ENCODE measurements around the gene PPP4R1.
"Not testable (repeated sequence)": the region's sequence is repeated elsewhere in the genome, so short reads cannot be mapped to it uniquely, and the experiment has no call there.

The PPP4R1 gene, protein sequence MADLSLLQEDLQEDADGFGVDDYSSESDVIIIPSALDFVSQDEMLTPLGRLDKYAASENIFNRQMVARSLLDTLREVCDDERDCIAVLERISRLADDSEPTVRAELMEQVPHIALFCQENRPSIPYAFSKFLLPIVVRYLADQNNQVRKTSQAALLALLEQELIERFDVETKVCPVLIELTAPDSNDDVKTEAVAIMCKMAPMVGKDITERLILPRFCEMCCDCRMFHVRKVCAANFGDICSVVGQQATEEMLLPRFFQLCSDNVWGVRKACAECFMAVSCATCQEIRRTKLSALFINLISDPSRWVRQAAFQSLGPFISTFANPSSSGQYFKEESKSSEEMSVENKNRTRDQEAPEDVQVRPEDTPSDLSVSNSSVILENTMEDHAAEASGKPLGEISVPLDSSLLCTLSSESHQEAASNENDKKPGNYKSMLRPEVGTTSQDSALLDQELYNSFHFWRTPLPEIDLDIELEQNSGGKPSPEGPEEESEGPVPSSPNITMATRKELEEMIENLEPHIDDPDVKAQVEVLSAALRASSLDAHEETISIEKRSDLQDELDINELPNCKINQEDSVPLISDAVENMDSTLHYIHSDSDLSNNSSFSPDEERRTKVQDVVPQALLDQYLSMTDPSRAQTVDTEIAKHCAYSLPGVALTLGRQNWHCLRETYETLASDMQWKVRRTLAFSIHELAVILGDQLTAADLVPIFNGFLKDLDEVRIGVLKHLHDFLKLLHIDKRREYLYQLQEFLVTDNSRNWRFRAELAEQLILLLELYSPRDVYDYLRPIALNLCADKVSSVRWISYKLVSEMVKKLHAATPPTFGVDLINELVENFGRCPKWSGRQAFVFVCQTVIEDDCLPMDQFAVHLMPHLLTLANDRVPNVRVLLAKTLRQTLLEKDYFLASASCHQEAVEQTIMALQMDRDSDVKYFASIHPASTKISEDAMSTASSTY

DNA sequence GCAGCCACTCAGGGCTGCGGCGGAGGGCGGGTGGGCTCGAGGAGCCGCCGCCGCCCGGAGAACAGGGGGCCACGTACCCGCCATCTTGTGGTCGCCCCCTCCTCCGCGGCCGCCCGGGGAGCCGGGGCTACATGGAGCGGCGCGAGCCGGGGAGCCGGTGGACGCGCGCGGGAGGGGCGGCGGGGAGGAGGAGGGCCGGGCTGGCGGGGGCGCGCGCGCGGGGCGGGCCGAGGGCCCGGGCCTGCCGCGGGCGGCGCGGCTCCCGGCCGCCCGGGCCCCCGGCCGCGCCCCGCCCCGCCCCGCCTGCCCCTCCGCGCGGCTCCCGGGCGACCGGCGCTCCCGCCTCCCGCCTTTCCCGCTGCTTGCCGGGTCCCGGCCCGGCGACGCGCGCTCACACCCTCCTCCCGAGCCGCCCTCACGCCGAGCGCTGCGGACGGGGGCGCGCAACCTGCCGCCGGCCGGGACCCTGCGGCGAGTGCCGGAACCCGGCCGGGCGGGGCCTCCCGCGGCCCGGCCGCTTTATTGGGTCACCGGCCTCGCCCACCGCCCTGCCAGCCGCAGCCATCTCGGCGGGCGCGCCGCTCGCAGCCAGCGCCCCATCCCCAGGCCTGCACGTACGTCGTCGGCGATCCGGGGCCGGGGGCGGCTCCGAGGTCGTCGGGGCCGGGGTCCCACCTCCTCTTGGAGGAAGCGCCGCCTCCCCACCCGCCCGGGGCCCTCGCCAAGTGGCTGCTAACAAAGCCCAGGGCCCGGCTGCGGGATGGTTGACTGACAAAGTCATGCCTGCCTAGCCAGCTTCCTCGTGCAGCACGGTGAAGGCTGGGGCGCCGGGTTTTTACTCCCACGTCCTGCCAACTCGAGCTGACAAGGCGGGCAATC, at the start of gene PPP4R1:
Gene PPP4R1 (minus strand): TSS at position 159 of the 879 bp plus-strand sequence. CDS start 75 bp downstream, at position 84.
- DNase-seq (peak; percentile 75), ATAC-seq (peak; percentile 76)

DNA sequence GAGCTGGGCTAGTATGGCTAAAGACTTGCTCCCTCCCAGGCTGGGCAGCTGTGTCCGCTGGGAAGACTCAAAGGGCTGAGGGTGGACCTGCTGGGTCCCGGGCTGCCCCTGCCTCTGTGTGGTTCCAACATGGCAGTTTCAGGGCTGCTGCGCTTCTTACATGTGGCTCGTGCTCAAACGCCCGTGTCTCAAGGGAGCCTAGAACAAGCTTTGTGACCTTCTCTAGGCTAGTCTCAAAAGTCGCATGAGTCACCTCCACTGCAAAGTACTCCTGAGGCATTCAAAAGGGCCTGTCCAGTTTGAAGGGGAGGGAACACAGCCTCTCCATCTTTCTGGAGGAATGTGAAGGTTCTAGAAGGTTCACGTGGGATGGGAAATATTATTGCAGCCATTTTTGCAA, 49.0 kb upstream of the PPP4R1 start:
- no peak for DNase-seq
- no peak for ATAC-seq

DNA sequence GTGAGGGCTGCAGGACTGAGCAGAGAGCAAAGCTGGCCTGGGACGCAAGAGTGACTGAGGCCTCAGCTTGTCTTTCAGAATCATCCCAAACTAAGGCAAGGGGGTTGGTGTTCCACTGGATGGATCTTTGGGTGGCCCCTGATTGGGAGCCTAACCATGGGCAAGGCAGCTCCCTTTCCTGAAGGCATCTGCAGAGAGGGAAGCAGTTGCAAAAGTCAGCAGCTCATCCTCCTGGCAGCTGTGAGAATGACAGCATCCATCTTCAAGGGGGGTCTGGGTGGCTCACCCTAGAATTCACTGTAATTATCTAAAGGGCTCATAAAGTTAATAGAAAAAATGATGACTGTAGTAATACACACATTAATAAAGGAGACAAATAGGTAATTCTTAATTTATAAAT, 47.2 kb upstream of the PPP4R1 start:
- ATAC-seq (no peak), DNase-seq (no peak)

DNA sequence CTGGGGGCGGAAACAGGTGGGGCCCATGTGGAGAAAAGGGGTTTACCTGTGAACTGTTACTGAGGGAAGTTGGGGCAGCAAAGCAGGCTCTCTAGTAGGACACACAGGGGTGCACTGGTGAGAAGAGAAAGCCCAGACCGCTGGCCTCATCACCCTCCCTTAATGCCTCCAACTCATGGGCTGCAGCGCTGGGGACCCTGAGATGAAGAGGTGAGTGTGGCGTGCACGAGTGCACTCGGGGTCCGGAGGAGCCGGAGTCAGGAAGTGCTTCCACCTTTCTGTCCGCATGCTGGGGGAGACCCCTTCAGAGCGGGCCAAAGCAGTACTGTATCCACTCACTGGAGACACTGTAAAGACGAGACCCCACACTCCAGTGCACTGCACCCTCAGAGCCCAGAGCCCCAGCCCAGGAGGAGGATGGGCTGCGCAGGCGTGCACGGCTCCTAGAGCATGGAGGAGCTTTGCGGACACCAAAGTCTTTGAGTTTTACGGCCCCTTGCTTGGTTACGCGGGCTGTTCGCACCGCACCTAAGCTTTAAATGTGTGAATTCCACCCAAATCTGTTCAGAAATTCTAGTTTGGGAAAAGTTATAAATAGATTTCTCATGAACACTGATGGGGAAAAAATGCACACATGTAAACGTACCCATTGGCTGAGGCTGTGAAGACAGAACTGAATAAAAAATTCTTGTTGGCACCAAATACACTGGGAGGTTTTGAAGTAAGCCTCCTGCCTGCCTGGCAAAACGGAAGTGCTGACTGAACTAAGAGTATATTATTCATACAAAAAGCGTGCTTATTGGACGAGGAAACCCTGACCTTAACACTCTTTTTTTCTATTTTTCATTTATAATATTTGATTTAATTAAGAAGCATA, 45.4 kb upstream of the PPP4R1 start:
- no peak for DNase-seq
- no peak for ATAC-seq

DNA sequence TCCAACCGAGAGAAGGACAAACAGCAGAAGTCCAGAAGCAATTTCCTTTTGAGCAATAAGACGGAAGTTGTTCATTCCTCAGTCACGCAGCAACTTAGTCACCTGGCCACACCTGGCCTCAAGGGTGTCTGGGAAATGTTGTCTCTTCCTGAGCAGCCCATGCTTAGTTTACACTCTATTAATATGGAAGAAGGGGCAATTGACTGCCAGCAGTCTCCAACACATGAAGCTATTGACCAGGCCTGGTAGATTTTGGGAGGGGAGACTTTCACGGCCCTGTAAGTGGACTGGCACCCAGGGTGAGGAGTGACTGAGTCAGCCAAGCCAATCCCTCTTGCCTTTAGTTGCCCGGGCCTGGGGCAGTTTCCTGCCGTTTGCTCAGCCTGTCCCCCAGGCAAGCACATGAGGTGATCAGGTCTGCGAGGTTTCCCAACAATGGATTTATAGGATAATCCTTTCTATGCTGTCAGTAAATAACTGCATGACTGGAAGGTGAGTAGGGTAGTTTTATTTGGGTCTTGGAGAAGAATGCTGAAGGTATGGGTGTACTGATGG, 43.8 kb upstream of the PPP4R1 start:
- ATAC-seq (no peak), DNase-seq (no peak)

DNA sequence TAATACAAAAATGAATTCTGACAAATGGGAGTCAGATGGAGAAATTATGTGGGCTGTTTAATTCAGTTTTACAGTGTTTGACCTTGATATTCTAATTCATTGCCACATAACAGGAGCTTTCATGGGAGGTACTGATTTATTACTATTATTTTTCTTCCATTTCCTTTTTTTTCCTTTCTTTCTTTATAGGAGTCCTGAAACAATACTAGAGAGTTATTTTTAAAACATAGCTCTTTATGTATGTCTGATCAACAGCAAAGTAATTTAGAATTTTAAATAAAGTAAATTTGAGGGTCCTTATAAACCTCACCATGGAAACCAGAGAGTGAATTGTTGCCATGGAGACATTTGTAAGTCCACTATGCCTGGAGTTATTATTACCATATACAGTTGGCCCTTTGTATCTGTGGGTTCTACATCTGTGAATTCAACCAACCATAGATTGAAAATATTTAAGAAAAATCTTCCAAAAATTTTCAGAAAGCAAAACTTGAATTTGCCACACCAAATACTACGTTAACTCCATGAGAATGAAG, 40.9 kb upstream of the PPP4R1 start:
- no peak for ATAC-seq
- DNase-seq, result no peak

DNA sequence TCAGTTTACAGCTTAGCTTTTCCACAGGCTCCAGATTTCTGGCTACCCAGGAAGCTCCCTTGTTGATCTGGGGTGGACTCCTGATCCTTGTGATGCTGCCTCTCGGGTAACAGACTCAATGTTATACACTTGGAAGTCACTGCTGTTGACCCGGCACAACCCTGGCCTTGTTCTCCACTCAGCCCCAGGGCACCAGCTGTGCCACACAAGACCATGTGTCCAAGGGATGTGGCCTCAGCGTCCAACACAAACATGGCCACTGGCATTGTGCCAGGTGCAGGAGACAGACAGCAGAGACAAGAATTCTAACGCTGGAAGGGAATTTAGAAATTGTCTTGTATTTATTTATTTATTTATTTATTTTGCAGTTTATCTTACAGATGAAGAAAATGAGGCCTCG, 39.0 kb upstream of the PPP4R1 start:
- ATAC-seq (no peak), DNase-seq (no peak)

DNA sequence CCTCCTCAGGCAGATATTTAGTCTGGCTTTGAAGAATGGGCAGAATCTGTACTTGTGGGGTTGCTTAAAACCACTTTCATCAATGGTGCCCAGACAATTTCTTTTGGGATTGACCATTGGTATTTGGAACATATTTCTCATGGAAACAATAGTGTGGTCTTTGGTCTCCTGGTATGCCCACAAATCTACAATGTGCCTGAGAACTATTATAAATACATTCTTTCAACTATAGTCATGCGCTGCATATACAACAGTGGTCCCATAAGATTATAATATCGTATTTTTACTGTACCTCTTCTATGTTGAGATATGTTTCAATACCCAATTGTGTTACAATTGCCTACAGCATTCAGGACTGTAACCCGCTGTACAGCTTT, 34.8 kb upstream of the PPP4R1 start:
- ATAC-seq (no peak), DNase-seq (no peak)

DNA sequence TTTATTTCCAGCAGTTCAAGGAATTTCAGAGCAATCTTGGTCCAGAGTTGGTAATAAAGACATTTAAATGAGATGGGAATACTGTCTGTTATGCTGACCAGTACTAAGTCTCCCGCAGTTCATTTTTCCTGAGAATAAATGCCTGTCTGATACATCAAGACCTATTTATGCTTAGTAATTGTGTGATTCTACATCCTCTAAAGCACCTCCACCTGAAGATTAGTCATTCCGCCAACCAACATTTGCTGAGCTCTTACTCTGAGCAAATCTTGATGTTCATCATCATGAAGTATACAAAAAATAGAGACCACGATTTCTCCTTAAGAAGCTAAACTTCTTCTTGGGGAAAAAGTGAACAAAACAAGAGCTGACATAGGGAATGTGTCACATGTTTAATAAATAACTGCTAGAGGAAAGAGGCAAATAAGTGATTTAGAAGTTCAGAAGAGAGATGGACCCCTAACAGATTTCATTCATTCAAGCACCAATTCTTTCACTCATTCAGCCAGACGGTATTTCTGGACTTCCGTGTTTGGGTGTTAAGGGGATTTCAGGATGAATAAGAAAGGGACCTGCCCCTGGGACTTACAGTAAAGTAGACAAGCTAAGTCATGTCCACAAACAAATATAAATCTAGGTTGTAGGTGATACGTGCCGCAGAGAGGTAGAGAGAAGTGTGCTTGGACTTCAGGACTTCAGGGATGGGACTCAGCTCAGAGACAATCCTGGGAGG, 34.2 kb upstream of the PPP4R1 start:
- no peak for DNase-seq
- no peak for ATAC-seq

DNA sequence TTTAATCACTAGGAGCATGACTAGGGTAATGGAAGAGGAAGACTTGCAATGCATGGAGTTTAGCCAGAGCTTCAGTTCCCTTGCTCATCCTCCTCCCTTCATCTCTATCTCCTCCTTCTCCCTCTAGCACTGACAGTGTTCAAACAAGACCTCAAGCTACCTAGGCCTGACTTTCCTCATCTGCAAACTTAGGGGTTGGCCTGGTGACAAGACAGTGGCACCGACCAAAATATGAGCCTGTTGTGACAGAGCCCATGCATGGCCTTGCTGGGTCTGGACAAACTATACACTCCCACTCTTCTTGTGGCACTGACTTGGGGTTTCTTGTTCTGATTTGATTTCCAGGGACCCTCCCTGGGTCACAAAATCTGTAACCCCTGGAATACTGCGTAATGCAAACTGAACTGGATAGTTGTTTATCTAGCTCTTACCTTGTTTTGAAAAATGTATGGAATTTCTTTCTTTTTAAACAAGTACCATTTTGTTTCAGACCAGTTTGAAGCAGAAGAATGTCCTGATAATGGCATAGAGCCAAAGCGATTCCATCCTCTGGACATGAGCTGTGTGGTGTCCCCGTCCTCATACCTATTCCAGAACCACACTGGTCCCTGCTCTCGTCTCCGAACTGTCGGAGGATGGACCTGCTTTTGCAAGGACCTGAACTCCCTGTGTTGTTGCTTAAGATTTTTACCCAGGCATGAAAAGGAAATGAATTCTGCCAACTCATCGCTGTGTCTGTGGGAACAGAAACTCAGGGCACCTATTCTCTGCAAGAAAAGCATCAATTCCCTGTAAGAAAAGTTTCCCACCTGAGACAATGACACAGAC, 33.4 kb upstream of the PPP4R1 start:
- DNase-seq (no peak), ATAC-seq (no peak)

DNA sequence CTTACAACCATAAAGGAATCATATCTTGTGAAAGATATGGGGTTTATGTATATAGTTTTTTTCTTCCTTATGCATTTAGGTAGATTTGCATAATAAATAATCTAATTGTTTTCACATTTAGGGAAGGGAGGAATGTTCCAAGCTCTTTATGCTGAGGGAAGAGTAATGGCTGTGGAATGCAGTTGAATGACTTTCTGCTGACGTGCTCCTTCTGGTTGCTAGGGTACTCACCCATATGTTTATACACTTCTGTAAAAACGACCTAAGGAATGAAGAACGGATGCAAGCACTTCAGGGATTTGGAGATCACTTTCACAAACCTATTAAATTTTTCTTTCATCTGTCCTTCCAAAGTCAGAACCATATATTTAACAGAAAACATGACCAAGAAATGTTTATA, 29.2 kb upstream of the PPP4R1 start:
- ATAC-seq, result no peak
- DNase-seq, result no peak

DNA sequence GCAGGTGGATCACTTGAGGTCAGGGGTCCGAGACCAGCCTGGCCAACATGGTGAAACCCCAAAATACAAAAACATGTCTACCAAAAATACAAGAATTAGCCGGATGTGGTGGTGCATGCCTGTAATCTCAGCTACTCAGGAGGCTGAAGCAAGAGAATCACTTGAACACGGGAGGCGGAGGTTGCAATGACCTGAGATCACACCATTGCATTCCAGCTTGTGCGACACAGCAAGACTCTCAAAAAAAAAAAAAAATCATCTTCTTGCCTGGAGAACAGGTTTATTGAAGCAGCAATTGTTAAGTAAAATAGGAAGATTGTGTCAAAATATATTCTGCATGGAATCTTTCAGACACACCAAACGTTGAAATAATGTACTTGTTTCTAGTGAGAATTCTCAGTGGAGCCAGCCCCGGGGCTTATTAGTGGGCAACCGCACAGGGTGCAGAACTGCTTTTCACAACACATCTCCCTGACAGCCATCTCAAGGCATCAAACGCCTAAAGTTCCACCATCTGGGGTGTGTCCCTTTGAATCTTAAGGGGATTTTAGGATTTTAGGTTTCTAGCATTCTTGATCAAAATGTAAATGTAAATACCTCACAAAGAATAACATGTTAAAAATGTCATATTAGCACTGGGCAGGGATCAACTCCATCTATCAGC, 28.6 kb upstream of the PPP4R1 start:
- ATAC-seq (no peak), DNase-seq (no peak)

DNA sequence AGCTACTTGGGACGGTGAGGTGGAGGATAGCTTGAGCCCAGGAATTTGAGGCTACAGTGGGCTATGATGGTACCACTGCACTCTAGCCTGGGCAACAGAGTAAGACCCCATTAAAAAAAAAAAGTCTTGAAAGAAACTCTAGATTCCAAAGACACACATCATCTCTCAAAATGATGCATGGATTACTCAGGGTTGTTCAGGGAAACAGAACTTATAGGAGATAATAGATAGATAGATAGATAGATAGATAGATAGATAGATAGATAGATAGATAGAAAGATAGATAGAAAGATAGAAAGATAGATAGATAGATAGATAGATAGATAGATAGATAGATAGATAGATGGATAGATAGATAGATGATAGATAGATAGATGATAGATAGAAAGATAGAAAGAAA, 26.7 kb upstream of the PPP4R1 start:
- ATAC-seq, DNase-seq: not testable (repeated sequence)

DNA sequence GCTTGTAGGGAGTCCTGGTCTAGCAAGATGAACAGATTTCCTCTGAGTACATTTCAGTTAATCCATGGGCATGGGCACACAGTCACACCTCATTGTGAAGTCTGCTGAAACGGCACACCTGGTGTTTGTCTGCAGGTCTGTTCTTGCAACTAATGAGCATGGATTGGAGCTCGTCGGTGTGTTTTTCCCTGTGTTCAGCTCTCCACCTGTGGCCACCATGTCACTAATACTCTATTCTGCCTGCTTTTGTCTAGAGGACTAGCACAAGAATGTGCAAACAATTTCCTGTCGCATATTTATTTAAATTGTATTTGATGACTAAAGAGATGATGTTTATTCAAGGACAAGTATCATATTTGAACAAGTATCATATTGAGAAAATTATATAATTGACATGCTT, 24.5 kb upstream of the PPP4R1 start:
- DNase-seq, result no peak
- no peak for ATAC-seq

DNA sequence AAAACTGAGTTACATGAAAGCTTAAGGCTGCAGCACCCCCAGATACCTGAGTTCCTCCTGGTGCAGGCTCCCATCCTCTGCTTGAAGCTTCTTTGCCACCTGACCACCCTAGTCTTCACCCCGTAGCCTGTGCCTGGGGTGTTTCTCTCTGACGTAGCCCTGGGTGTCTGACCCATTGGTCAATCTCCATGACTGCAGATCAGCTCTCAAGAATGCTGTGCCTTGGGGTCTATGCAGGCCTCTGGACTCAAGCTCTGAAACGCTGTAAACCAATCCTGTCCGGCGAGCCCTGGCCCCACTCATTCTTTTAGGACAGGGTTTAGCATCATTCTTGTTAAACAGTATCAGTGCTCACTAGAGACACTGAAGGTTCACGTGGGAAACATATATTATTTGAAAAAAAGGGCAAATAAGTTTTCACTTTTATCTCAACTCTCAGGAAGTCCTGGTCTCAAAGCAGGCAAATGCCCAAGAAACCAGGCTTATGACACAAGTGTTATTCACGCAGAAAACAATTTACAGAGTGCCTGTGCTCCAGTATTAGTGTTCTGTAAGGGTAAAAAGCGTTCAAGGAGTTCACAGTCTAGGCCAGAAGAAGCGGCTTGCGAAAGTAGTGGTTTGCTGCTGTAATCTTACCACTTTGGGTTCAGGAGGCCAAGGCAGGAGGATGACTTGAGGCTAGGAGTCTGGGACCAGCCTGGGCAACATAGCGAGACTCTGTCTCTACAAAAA, 22.8 kb upstream of the PPP4R1 start:
- no peak for DNase-seq
- ATAC-seq, result no peak

DNA sequence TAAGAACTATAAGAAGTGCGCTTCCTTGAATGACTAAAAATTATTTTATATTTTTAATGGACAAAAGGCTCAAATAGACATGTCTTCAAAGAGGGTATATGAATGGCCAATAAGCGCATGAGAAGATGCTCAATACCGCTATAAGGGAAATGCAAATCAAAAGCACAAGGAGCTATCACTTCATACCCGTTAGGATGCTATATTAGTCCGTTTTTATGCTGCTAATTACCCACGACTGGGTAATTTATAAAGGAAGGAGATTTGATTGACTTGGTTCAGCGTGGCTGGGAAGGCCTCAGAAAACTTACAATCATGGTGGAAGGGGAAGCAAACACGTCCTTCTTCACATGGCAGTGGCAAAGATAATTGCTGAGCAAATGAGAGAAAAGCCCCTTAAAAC, 20.5 kb upstream of the PPP4R1 start:
- DNase-seq (no peak), ATAC-seq (no peak)

DNA sequence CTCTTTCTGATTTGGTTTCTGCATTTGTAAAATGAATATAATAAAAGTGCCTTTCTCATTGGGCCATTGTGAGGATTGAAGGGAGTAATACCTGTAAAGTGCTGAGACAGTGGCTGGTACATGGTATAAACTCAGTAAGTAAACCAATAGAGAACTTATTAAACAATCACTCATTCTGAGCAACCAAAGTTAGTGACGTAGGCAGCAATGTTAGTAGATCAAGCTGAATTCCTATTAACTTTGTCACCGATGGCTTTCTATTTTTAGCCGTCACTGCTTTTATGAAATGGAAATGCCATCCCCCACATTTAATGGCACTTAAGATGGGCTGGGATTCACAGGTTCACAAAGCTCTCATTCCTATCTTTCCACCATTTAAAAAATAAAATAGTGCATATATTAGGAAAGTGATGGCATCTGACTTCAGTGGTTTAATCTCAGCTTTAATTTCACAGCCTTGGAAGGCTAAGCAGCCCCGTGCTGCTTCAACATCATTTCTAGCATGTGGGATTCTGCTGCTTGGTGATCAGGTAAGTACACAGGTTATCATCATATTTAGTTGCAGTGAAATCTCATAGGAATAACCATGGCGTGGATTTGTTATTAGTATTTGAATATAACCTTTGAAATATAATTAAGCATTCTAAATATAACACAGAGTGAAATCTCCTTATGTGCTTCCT, 17.6 kb upstream of the PPP4R1 start:
- DNase-seq (no peak), ATAC-seq (no peak)

Measured in stimulated activated naive CD8-positive, alpha-beta T cell treated with anti-CD3 and anti-CD28 coated beads, Interleukin-15, Interleukin-2, amounts not matched to agents 100 U/mL and 50 U/mL, for 24 hours (primary cell).